ENCODE measurements around the gene CNIH1. TPM values are rescaled to one million over a fixed set of nuclear protein-coding genes. Genes with fewer than 3 reads are reported as not detected.
"Not testable (repeated sequence)": the region's sequence is repeated elsewhere in the genome, so short reads cannot be mapped to it uniquely, and the experiment has no call there.

The CNIH1 gene
- total RNA-seq, 2 experiments from 2014 or later = 55.9 TPM

DNA sequence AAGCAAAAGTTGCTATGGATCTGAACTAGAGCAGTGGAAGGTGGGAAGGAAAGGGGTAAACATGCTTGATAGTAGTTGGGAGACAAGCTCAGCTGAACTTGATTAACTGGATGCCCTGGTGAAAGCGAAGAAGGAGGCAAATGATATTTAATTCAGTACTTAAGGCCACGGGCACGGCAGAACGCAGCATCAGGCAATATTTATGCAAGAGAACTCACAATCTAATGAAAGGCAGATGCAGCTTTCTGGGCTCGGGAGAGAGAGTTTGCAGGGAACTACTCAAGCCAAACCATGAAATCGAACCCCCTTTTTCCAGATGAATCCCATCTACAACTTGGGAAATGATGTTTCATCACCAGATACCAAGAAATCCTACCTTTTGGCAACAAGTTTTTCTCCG, 3.5 kb upstream of the CNIH1 start:
- no peak for TF ChIP-seq CTCF (IDR thresholded peaks at IDR 0.05)
- no peak overlapping the region for H3K27ac Mint-ChIP-seq
- peaks cover 21% of the 10 kb centered on the region for H3K4me1 Mint-ChIP-seq (ENCODE audit: low read depth)
- H3K27me3 ChIP-seq (ENCODE audit: control insufficient read depth in 1 of 2, insufficient read depth in 2 of 2, low read length in 2 of 2) = peaks cover 0 to 3% of the 10 kb centered on the region in 2 experiments
- H3K27ac ChIP-seq (ENCODE audit: low read depth in 1 of 2, low read length in 2 of 2) = no peak overlapping the region
- H3K4me3 ChIP-seq (ENCODE audit: low read length) = no peak overlapping the region
- H3K9me3 Mint-ChIP-seq = no peaks in the 10 kb centered on the region
- H3K36me3 ChIP-seq (ENCODE audit: insufficient read depth, low read length) = no peaks in the 10 kb centered on the region
- DNase-seq = no peak
- H3K36me3 Mint-ChIP-seq (ENCODE audit: low read depth) = peaks cover 8% of the 10 kb centered on the region
- intact Hi-C loops (cut with DNase I, micrococcal nuclease) = loop anchor here (5.0 kb wide), 2 partner anchors 43 to 1292 kb away; partner anchors contain the start of genes DDHD1 (in 1 of the 2) and GMFB (in 1 of the 2)
- H3K4me3 Mint-ChIP-seq = peak overlapping the region; percentile 2
- no peaks in the 10 kb centered on the region for H3K9me3 ChIP-seq (ENCODE audit: control insufficient read depth in 1 of 2, insufficient read depth in 1 of 2, low read length in 2 of 2)
- peaks cover 16% of the 10 kb centered on the region for H3K4me1 ChIP-seq (ENCODE audit: insufficient read depth, low read length)
- CTCF ChIA-PET = interaction anchor here (1.4 kb wide), 1 partner anchor 10 kb away, joined by 5 read pairs; no protein-coding TSS in a partner anchor
- ATAC-seq (ENCODE audit: poor library complexity) = no peak
- no peaks in the 10 kb centered on the region for H3K27me3 Mint-ChIP-seq
- POLR2A ChIA-PET = no interaction called here

- TF ChIP-seq CTCF (IDR thresholded peaks at IDR 0.05) = no peak
- ATAC-seq (ENCODE audit: poor library complexity) (no peak), DNase-seq (no peak)
- Histone ChIP-seq H3K4me1 (ENCODE audit: insufficient read depth, low read length) (peaks cover 18% of the 10 kb centered on the region), H3K9me3 (ENCODE audit: control insufficient read depth in 1 of 2, insufficient read depth in 1 of 2, low read length in 2 of 2) (no peaks in the 10 kb centered on the region), H3K27ac (ENCODE audit: low read depth in 1 of 2, low read length in 2 of 2) (no peak overlapping the region), H3K36me3 (ENCODE audit: insufficient read depth, low read length) (no peaks in the 10 kb centered on the region), H3K4me3 (ENCODE audit: low read length) (no peak overlapping the region), H3K27me3 (ENCODE audit: control insufficient read depth in 1 of 2, insufficient read depth in 2 of 2, low read length in 2 of 2) (peaks cover 0 to under 1% of the 10 kb centered on the region in 2 experiments)
- Mint-ChIP-seq H3K4me3 (peak overlapping the region; percentile 20), H3K27me3 (no peaks in the 10 kb centered on the region), H3K36me3 (ENCODE audit: low read depth) (peaks cover 8% of the 10 kb centered on the region), H3K9me3 (no peaks in the 10 kb centered on the region), H3K27ac (no peak overlapping the region), H3K4me1 (ENCODE audit: low read depth) (peaks cover 25% of the 10 kb centered on the region)
- CTCF ChIA-PET = no interaction called here
- POLR2A ChIA-PET = no interaction called here
- intact Hi-C loops (cut with DNase I, micrococcal nuclease) = loop anchor here (5.0 kb wide), 2 partner anchors 43 to 1292 kb away; partner anchors contain the start of genes DDHD1 (in 1 of the 2) and GMFB (in 1 of the 2)
Observed at GRCh38 chr14:54443981-54444380, 2.8 kb upstream of the CNIH1 start.

DNA sequence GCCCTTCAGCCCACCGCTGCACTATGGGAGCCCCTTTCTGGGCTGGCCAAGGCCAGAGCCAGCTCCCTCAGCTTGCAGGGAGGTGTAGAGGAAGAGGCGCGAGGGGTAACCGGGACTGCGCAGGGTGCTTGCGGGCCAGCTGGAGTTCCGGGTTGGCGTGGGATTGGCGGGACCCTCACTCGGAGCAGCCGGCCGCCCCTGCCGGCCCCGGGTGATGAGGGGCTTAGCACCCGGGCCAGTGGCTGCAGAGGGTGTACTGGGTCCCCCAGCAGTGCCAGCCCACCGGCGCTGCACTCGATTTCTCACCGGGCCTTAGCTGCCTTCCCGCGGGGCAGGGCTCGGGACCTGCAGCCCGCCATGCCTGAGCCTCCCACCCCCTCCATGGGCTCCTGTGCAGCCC, 1.8 kb upstream of the CNIH1 start:
- intact Hi-C loops (cut with DNase I, micrococcal nuclease) = loop anchor here (5.0 kb wide), 2 partner anchors 44 to 1291 kb away; partner anchors contain the start of genes DDHD1 (in 1 of the 2) and GMFB (in 1 of the 2)
- DNase-seq; H3K36me3 Mint-ChIP-seq (ENCODE audit: low read depth); POLR2A ChIA-PET; H3K4me3 Mint-ChIP-seq; H3K4me3 ChIP-seq (ENCODE audit: low read length); H3K9me3 Mint-ChIP-seq; H3K27me3 ChIP-seq (ENCODE audit: control insufficient read depth in 1 of 2, insufficient read depth in 2 of 2, low read length in 2 of 2); ATAC-seq (ENCODE audit: poor library complexity); H3K9me3 ChIP-seq (ENCODE audit: control insufficient read depth in 1 of 2, insufficient read depth in 1 of 2, low read length in 2 of 2); H3K27ac Mint-ChIP-seq; H3K27ac ChIP-seq (ENCODE audit: low read depth in 1 of 2, low read length in 2 of 2); H3K36me3 ChIP-seq (ENCODE audit: insufficient read depth, low read length); H3K27me3 Mint-ChIP-seq: not testable (repeated sequence)
- CTCF ChIA-PET = interaction anchor here (2.1 kb wide), 1 partner anchor 45 kb away, joined by 8 read pairs; no protein-coding TSS in a partner anchor
- H3K4me1 Mint-ChIP-seq (ENCODE audit: low read depth) = peaks cover 33% of the 10 kb centered on the region
- H3K4me1 ChIP-seq (ENCODE audit: insufficient read depth, low read length) = peaks cover 24% of the 10 kb centered on the region

Measured in CD4-positive, alpha-beta T cell (primary cell).